Measurements from ENCODE around the gene MORC3.
"Not testable (repeated sequence)": the region's sequence is repeated elsewhere in the genome, so short reads cannot be mapped to it uniquely, and the experiment has no call there.

The MORC3 gene, protein sequence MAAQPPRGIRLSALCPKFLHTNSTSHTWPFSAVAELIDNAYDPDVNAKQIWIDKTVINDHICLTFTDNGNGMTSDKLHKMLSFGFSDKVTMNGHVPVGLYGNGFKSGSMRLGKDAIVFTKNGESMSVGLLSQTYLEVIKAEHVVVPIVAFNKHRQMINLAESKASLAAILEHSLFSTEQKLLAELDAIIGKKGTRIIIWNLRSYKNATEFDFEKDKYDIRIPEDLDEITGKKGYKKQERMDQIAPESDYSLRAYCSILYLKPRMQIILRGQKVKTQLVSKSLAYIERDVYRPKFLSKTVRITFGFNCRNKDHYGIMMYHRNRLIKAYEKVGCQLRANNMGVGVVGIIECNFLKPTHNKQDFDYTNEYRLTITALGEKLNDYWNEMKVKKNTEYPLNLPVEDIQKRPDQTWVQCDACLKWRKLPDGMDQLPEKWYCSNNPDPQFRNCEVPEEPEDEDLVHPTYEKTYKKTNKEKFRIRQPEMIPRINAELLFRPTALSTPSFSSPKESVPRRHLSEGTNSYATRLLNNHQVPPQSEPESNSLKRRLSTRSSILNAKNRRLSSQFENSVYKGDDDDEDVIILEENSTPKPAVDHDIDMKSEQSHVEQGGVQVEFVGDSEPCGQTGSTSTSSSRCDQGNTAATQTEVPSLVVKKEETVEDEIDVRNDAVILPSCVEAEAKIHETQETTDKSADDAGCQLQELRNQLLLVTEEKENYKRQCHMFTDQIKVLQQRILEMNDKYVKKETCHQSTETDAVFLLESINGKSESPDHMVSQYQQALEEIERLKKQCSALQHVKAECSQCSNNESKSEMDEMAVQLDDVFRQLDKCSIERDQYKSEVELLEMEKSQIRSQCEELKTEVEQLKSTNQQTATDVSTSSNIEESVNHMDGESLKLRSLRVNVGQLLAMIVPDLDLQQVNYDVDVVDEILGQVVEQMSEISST

DNA sequence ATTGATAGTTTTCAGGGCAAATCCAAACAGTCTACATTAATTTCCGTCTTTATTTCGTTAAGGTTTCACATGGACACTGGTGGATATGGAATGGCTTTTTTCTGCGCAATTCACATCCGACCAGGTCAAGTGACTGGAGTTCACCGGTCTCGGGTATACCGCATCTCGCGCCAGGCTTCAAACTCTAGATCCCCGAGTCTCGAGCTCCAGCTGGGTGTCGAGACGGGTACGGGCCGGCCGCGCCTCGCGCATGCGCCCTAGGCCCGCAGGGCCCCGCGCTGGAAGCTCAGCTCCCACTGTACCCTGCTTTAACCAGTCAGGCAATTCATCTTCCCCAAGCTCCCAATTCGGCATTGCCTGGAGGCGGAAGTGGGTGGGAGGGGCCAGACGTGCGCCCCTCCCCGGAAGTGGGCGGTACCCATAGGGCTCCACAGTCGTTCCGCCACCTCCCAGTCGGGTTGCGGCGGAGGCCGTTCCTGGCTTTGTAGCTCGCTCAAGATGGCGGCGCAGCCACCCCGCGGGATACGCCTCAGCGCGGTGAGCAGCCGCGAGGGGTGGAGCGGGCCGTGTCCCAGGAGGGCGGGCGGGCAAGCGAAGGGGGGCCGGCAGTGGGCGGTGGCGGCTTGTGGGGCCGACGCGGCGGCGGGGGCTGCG lies at the start of gene MORC3:
Gene MORC3 (plus strand): TSS at position 431 of the 654 bp plus-strand sequence. CDS start 68 bp downstream, at position 499.
- DNase-seq (ENCODE audit: low read depth) = peak; percentile 97

DNA sequence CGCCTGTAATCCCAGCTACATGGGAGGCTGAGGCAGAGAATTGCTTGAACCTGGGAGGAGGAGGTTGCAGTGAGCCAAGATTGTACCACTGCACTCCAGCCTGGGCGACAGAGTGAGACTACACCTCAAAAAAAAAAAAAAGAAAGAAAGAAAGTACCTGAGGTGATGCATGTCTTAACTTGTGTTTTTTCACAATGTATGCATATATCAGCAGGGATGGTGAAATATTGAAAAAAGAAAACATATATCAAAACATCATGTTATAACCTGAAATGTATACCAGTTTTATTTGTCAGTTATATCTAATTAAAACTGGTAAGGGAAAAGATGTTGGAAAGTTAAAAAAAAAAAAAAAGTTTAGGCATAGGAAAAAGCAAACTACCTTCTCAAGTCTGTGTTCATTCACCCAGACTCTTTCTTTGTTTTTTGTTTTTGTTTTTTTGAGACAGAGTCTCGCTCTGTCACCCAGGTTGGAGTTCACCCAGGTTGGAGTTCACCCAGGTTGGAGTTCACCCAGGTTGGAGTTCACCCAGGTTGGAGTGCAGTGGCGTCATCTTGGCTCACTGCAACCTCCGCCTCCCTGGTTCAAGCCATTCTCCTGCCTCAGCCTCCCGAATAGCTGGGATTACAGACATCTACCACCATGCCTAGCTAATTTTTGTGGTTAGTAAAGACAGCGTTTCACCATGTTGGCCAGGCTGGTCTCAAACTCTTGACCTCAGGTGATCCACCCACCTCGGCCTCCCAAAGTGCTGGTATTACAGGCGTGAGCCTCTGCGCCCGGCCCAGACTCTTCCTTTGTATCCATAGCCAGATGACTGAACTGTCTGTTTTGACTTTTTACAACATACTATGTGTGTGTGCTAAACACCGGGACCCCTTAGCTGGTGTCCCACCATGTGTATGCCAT lies 49.0 kb upstream of the MORC3 start:
- not testable (repeated sequence) for DNase-seq (ENCODE audit: low read depth)

DNA sequence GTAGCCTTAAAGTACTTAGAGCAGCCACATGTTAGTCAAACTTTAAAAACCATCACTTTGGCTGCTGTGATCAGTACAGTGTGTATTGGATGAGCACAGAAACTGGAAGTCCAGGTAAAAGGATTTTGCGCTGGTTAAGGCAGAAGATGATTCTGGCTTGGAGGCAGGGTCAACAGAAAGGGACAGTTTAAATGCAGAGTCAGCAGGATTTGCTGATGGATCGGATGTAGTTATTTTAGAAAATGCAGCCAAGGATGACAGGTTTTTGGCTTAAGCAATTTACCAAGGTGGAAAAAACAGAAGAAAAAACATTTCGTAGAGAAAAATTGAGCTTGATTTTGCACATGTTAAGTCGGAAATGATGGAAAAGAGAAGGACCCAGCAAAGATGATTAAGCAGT lies 45.9 kb upstream of the MORC3 start:
- DNase-seq (ENCODE audit: low read depth) = no peak

DNA sequence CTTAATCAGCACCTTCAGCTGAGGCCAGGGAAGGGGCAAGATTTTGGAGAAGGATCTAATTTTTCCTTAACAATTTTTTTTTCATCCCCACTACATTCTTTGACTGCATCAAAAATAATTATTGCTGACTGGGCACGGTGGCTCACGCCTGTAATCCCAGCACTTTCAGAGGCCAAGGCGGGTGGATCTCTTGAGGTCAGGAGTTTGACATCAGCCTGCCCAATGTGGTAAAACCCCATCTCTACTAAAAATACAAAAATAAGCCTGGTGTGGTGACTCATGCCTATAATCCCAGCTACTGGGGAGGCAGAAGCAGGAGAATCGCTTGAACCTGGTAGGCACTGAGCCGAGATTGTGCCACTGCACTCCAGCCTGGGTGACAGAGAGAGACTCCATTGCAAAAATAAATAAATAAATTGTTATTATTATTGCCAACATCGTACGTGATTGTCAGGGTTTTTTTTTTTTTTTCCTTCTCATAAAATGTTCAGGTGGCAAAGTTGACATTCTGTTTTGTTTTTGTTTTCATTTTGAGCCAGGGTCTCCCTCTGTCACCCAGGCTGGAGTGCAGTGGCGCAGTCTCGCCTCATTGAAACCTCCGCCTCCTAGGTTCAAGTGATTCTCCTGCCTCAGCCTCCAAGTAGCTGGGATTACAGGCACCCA lies 37.3 kb upstream of the MORC3 start:
- peak; percentile 32 for DNase-seq (ENCODE audit: low read depth)

DNA sequence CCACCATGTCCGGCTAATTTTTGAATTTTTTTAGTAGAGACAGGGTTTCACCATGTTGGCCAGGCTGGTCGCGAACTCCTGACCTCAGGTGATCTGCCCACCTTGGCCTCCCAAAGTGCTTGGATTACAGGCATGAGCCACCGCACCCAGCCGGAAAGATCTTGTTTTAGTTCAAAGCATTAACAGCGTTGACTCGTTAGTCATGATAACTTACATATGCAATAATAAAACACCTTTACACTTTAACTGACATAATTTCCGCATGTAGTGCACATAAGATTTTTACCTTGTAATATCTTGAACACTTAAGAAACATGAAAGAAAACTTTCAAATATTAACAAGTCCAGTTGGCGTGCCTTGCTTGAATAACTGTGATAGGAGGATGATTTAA lies 36.8 kb upstream of the MORC3 start:
- DNase-seq (ENCODE audit: low read depth) = not testable (repeated sequence)

DNA sequence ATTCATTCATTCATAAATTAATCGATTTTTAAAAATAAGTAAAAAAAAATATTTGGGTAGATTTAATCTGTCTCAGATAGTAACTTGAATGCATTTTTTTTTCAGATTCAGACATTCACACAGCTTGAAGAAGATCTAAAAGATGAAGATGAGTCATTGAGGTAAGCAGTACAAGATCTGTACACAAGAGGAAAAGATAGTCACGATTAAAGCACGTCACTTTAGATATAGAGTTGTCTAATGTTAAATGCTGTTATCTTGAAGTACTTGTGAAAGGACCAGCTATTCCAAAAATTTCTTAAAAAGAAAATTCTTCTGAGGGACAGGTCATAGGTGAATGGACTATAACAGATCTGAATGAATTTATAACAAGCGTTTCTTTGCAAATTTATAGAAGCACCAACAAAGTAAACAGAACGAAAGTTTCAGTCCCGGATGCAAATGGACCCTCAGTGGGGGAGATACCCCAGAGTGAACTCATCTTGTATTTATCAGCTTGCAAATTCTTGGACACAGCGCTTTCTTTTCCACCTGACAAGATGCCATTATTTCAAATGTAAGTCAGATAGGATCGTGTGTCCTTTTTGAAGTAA lies 31.2 kb upstream of the MORC3 start:
- DNase-seq (ENCODE audit: low read depth) = peak; percentile 58

DNA sequence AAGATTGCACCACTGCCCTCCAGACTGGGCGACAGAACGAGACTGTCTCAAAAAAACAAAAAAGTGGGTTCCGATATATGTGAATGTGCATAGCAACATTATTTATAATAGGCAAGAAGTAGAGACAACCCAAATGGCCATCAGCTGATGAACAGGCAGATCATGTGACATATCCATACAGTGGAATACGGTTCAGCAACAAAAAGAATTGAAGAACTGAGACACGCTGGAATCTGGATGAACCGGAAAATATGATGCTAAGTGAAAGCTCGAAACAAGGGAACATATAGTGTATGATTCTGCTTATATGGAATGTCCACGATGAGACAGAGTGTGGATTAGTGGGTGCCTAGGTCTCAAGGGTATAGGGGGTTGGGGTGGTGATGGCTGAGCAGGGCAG lies 28.5 kb upstream of the MORC3 start:
- DNase-seq (ENCODE audit: low read depth) = no peak

DNA sequence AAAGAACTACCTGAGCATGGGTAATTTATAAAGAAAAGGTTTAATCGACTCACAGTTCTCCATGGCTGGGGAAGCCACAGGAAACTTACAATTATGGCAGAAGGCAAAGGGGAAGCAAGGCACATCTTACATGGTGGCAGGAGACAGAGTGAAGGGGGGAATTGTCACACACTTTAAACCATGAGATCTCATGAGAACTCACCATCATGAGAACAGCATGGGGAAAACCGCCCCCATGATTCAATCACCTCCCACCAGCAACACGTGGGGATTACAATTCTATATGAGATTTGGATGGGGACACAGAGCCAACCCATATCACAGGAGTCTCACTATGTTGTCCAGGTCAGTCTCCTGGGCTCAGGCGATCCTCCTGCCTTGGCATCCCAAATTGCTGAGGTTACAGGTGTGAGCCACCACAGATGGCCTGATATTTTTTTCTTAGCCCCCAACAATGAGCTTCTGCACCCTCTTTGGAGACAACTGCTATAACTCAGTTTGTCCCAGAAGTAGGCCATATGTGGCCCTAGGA lies 22.5 kb upstream of the MORC3 start:
- DNase-seq (ENCODE audit: low read depth) = no peak

DNA sequence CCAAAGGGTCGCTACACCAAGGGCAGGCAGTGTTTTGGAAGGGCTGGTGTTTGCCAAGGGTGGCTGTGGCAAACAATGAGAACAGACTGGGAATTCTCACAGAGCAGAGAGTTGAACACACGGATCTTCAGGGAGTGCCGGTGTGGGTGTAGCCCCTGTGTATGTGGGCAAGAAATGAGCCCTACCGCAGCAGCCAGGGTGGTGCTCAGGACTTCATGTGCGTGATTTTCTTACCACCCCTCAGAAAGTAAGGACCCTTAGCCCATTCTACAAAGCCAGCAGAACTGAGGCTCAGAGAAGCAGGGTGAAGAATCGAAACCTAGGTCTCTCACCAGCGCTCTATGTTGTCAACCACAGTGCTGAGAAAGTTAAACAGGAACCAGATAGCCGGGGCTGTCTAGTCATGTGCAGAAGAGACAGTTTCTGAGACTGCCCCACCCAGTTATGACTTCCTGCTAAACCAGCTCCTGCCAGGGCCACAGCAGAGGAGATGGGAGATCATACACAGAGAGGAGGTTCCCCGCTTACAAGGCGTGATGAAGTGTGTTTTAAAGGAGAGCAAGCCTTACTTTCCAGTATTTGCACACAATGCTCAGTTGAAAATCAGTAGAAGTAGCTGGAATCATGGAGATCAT lies 21.9 kb upstream of the MORC3 start:
- DNase-seq (ENCODE audit: low read depth) = peak; percentile 27

DNA sequence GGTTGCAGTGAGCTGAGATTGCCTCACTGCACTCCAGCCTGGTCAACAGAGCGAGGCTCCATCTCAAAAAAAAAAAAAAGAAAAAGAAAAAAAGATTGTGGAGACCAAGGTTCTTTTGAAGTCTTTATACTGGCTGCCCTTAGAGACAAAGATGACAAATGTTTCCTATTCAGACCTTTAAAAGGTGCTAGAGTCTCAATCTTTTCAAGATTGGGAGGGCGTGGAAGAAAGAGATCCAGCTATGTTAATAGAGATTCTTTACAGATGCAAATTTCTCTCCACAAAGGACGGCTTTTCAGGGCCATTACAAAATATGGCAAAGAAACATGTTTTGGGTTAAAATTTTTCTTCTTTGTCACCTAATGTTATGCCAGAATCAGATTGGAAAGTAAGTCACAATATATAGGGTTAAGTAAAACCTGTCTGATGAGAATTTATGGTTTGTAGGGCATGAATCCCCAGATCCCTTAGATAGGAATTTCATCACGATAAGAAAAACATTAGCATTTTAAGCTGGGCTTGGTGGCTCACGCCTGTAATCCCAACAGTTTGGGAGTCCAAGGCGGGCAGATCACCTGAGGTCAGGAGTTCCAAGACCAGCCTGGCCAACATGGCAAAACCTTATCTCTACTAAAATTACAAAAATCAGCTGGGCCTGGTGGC lies 13.0 kb upstream of the MORC3 start:
- no peak for DNase-seq (ENCODE audit: low read depth)

DNA sequence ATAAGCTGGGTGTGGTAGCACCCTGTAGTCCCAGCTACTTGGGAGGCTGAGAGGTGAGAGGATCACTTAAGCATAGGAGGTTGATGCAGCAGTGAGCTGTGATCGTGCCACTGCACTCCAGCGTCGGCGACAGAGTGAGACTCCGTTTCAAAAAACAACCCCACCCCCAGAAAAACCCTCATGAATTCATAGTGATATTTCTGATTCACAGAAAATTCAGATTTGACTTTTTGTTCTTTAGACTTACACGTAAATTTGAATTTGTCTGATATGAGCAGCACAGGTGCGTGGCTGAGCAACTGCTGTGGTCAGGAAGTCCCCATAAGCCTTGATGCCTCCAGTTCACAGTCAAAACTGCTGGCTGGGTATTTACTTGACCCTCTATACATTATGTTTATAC lies 10.0 kb upstream of the MORC3 start:
- DNase-seq (ENCODE audit: low read depth) = no peak

DNA sequence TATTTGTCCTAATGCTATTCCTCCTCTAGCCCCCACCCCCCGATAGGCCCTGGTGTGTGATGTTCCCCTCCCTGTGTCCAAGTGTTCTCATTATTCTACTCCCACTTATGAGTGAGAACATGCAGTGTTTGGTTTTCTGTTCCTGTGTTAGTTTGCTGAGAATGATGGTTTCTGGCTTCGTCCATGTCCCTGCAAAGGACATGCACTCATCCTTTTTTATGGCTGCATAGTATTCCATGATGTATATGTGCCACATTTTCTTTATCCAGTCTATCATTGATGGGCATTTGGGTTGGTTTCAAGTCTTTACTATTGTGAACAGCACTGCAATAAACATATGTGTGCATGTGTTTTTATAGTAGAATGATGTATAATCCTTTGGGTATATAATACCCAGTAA lies 6.6 kb upstream of the MORC3 start:
- not testable (repeated sequence) for DNase-seq (ENCODE audit: low read depth)

DNA sequence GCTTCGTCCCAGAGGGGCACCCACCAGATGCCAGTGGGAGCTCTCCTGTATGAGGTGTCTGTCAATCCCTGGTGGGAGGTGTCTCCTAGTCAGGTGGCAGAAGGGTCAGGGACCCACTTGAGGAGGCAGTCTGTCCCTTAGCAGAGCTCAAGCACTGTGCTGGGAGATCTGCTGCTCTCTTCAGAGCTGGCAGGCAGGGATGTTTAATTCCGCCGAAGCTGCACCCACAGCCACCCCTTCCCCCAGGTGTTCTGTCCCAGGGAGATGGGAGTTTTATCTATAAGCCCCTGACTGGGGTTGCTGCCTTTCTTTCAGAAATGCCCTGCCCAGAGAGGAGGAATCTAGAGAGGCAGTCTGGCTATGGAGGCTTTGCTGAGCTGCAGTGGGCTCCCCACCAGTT lies 4.0 kb upstream of the MORC3 start:
- DNase-seq (ENCODE audit: low read depth) = not testable (repeated sequence)

DNA sequence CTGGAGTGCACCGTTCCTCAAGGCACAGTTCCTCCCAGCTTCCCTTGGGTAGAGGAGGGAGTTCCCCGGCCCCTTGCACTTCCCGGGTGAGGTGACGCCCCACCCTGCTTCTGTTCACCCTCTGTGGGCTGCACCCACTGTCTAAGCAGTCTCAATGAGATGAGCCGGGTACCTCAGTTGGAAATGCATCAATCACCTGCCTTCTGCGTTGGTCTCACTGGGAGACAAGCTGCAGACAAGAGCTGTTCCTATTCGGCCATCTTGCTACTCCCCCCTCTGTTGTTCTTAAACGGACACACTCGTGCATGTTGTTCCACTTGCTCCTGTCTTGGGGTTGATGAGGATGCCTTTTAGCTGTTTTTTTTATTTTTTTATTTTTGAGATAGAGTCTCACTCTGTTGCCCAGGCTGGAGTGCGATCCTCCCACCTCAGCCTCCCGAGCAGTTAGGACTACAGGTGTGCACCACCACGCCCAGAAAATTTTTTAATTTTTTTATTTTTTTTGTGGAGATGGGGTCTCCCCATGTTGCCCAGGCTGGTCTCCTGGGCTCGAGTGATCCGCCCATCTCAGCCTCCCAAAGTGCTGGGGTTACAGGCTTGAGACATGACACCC lies 3.0 kb upstream of the MORC3 start:
- no peak for DNase-seq (ENCODE audit: low read depth)

DNA sequence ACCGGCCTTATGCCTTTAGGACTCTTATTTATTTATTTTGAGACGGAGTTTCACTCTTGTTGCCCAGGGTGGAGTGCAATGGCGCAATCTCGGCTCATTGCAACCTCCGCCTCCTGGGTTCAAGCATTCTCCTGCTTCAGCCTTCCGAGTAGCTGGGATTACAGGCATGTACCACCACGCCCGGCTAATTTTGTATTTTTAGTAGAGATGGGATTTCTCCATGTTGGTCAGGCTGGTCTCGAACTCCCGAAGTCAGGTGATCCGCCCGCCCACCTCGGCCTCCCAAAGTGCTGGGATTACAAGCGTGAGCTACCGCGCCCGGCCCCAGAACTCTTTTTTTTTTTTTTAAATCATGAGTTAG lies 611 bp upstream of the MORC3 start:
- not testable (repeated sequence) for DNase-seq (ENCODE audit: low read depth)

DNA sequence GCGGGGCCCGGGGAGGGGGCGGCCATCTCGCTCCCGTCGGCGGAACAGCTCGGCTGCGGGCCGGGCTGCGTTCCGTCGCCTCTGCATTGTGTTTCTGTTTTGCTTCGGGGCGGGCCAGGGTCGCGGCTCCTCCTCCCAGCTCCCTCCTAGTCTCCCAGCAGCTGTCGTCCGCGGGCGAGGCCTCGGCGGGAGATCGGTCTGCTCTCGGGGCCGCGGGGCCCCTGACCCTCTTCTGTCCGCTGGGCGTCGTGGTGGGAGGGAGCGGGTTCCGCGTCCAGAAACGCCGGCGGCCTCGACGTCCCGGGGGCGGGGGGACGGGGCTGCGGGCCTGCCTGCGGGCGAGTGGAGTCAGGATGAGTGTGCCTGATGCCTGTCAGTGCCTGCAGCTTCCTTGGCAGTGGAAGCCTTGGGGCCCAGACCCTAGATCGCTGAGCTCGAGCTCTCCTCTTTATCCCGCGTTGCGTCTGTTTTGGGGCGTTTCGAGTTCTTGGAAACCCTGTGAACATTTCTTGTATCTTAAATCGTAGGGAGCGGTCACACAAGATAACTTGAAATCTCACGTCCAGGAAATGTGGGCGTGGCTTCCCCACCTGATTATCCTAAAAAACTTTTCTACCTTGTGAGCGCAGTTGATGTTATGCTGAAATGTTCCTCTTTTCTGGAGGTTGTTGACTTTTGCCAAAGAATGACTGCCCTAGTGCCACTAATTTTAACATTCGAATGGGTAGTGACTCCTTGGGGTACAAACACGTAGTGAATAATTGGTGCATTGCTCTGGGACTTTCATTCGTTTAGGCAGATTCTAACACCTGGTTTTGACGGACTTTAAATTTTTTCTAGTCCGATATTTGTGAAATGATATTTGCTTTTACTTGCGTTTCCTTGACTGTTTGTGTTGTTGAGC lies 676 bp downstream of the MORC3 start:
- DNase-seq (ENCODE audit: low read depth) = peak; percentile 88

DNA sequence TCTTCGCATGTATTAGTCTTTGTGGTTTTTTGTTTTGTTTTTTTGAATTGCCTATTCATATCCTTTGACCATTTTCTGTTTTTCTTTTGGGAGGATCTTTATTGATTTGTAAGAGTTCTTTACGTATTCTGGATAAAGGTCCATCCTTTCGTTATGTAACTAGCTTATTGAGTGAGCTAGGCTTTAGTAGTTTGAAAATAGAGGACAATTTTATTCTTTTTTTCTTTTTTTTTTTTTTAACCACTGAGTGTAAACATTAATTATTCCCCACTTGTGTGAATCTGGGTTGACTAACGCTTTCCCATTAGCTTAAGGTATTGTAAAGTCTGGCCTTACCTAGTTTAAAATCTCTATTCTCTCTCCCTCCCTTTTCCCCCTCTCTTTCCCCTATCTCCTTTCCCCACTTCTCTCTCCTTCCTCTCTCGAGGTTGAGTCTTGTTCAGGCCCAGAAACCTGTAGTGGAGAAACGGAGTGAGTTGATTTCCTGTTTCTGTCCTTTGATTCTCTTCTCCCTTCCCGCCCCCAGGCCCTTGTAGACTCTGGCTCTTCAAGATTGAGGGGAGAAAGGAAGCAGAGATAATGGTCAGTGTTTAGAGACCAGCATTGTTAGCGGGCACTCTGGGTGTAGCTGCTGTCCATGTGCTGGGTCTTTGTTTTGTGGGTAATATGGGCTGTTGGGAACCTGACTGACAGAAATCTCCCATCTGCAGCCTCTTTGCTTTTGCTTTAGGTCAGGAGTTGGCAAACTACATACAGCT lies 1.5 kb downstream of the MORC3 start:
- peak; percentile 62 for DNase-seq (ENCODE audit: low read depth)

All from ELR (cell line).